GM08714 (cell line): ENCODE results near the gene CABYR.
"Not testable (repeated sequence)": the region's sequence is repeated elsewhere in the genome, so short reads cannot be mapped to it uniquely, and the experiment has no call there.

Source experiments
- H3K4me3 ChIP-seq: fragments of 200-500 bp; sonication (Bioruptor generic); 2 replicates; pipeline ENCODE4 v1.5.1; 2014; ENCODE audit warnings: mild to moderate bottlenecking, low read length, inconsistent platforms
- ZNF274 ChIP-seq: IDR thresholded peaks from 2 replicates; pipeline ENCODE4 v1.6.1; 2012; ENCODE audit warnings: mild to moderate bottlenecking, low read depth, low read length

CABYR gene

GRCh38 chr18:24114924-24115549 is 23.8 kb upstream of the CABYR start:
- no peak overlapping the region for H3K4me3 ChIP-seq
- no peak for TF ChIP-seq ZNF274

DNA sequence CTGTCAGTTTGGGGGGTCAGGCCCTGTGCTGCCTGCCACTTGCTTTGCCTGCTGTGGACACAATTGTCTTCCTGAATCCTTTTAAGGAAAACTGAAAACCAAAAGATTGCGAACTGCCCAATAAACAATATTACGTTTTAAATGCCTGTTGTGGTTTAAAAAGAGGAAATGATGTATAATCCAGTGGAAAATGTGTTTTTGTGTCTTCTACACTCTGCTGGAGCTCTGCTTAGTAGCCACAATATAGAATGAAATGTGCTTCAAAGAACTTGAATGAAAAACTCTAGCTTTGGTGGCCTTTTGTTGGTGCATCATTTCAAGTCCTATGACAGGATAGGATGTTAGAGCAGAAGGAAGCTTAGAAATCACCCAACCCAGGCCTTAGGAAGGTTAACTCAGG is 23.2 kb upstream of the CABYR start:
- TF ChIP-seq ZNF274, result no peak
- H3K4me3 ChIP-seq, result no peak overlapping the region

GRCh38 chr18:24118750-24119577 is 19.9 kb upstream of the CABYR start:
- H3K4me3 ChIP-seq, result no peak overlapping the region
- no peak for TF ChIP-seq ZNF274

- H3K4me3 ChIP-seq, result no peak overlapping the region
- no peak for TF ChIP-seq ZNF274
Measured at GRCh38 chr18:24120676-24121075, 18.2 kb upstream of the CABYR start.

GRCh38 chr18:24121625-24122024 is 17.2 kb upstream of the CABYR start:
- TF ChIP-seq ZNF274, result no peak

GRCh38 chr18:24126155-24126961 is 12.5 kb upstream of the CABYR start:
- no peak overlapping the region for H3K4me3 ChIP-seq
- no peak for TF ChIP-seq ZNF274

More at GRCh38 chr18:24121625-24122024, 17.2 kb upstream of the CABYR start:
- H3K4me3 ChIP-seq, result no peak overlapping the region

- H3K4me3 ChIP-seq, result no peak overlapping the region
- no peak for TF ChIP-seq ZNF274
Measured at GRCh38 chr18:24127735-24128134, 11.1 kb upstream of the CABYR start.

DNA sequence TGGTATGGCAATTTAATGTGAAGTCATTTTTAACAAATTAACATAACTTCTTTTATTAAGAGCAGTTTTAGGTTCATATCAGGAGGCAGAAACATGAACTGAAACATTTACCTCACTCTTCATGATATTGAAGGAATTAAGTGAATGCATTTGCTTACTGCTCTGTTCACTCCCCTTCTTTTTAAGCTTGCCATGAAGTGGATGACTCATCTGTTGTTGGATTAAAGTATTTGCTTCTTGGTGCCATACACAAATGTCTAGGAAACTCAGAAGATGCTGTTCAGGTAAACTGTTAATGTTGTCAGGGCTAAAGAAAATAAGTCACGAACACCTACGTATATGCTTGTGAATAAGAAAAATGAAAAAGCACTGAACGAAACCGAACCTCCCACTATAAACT is 10.2 kb upstream of the CABYR start:
- no peak for TF ChIP-seq ZNF274
- H3K4me3 ChIP-seq, result no peak overlapping the region

DNA sequence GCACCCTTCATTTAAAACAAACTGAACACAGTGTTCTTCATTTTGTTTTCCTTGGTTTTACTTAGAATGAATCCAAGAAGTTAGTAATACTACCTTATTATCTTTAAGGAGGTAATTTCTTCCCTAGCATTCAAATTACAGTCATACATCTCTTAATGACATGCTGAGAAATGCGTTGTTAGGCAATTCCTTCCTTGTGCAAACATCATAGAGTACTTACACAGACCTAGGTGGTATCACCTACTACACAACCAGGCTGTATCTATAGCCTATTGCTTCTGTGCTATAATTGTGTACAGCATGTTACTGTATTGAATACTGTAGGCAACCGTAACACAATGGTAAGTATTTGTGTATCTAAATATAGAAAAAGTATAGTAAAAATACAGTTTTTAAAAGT is 8.4 kb upstream of the CABYR start:
- TF ChIP-seq ZNF274, result no peak

DNA sequence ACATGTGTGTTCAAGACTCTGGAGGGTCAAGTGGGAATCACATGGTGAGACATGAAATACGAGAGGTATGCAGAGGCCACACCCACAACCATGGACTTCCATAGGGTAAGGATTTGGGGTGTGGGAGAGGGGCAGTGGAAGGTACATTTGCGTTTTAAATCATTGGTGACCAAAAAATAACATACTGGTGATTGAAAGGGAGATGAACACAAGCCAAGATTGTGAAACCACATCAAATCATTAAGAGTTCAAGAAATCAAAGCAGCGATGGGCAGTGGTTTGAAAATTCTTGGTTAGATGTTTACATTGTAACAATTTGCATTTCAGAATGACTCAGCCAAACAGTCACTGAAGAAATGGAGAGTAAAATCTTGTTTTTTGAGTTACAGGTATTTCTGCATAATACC is 1.9 kb upstream of the CABYR start:
- no peak overlapping the region for H3K4me3 ChIP-seq
- no peak for TF ChIP-seq ZNF274

More for the DNA sequence above, 8.4 kb upstream of the CABYR start:
- no peak overlapping the region for H3K4me3 ChIP-seq

GRCh38 chr18:24138409-24138788 is 463 bp upstream of the CABYR start:
- peak overlapping the region; percentile 54; the same call in 1 of the 2 replicates for H3K4me3 ChIP-seq
- no peak for TF ChIP-seq ZNF274

DNA sequence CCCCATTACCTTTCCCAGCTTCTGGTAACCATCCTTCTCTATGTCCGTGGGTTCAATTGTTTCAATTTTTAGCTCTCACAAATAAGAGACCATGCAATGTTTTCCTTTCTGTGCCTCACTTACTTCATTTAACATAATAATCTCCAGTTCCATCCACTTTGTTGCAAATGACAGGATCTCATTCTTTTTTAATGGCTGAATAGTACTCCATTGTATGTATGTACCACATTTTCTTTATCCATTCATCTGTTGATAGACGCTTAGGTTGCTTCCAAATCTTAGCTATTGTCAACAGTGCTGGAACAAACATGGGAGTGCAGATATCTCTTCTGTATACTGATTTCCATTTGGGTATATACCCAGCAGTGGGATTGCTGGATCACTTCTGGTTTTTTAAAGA is 1.8 kb downstream of the CABYR start:
- TF ChIP-seq ZNF274, result no peak
- H3K4me3 ChIP-seq, result no peak overlapping the region

- no peak for TF ChIP-seq ZNF274
- H3K4me3 ChIP-seq, result no peak overlapping the region
Measured at GRCh38 chr18:24142376-24142775, 3.5 kb downstream of the CABYR start.

DNA sequence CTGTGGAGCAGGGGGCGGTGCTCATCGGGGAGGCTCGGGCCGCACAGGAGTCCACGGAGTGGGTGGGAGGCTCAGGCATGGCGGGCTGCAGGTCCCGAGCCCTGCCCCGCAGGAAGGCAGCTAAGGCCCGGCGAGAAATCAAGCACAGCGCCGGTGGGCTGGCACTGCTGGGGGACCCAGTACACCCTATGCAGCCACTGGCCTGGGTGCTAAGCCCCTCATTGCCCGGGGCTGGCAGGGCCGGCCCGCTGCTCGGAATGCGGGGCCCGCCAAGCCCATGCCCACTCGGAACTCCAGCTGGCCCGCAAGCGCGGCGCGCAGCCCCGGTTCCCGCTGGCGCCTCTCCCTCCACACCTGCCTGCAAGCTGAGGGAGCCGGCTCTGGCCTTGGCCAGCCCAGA is 10.7 kb downstream of the CABYR start:
- not testable (repeated sequence) for H3K4me3 ChIP-seq

DNA sequence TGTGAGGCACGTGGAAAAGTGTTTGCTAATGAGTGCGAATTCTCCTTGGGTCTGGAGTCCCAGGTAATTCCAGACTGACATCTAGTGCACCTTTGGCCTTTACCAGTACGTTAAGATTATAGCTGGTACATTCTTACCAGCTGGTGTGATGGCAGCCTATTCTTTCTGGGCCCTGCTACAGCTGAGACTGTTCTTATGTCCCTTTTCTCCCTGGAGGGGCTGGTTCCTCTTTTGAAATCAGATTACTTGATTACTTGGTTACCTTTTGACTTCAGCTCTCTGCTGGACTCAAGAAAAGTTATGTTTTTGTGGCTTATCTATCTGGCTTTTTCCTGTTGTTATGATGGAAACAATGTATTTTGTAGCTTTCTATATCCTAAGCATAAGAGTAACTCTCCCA is 14.5 kb downstream of the CABYR start:
- H3K4me3 ChIP-seq, result no peak overlapping the region
- TF ChIP-seq ZNF274, result no peak

GRCh38 chr18:24157855-24158254 is 19.0 kb downstream of the CABYR start:
- no peak for TF ChIP-seq ZNF274
- no peak overlapping the region for H3K4me3 ChIP-seq
